GM18868 (cell line): Measurements from ENCODE around the gene IL16.

ENCODE experiments used
- ATAC-seq: cut with Tn5 transposase; IDR thresholded peaks from one replicate; pipeline ENCODE4 v1.9.1; 2021; ENCODE audit warnings: mild to moderate bottlenecking, moderate library complexity; ENCODE audit not compliant: unreplicated experiment

The IL16 gene

GRCh38 chr15:81361891-81362290, 165.2 kb downstream of the IL16 start:
- no peak for ATAC-seq

- no peak for ATAC-seq
Measured at GRCh38 chr15:81362790-81363189, 166.1 kb downstream of the IL16 start.

- ATAC-seq = no peak
Measured at GRCh38 chr15:81363276-81363675, 166.6 kb downstream of the IL16 start.
